HG03060 (cell line): ENCODE measurements around the gene TRMU.

Experiments
- ATAC-seq: cut with Tn5 transposase; IDR thresholded peaks from one replicate; pipeline ENCODE4 v1.9.1; 2021; ENCODE audit warnings: low read depth, moderate number of reproducible peaks; ENCODE audit not compliant: unreplicated experiment

Gene TRMU

DNA sequence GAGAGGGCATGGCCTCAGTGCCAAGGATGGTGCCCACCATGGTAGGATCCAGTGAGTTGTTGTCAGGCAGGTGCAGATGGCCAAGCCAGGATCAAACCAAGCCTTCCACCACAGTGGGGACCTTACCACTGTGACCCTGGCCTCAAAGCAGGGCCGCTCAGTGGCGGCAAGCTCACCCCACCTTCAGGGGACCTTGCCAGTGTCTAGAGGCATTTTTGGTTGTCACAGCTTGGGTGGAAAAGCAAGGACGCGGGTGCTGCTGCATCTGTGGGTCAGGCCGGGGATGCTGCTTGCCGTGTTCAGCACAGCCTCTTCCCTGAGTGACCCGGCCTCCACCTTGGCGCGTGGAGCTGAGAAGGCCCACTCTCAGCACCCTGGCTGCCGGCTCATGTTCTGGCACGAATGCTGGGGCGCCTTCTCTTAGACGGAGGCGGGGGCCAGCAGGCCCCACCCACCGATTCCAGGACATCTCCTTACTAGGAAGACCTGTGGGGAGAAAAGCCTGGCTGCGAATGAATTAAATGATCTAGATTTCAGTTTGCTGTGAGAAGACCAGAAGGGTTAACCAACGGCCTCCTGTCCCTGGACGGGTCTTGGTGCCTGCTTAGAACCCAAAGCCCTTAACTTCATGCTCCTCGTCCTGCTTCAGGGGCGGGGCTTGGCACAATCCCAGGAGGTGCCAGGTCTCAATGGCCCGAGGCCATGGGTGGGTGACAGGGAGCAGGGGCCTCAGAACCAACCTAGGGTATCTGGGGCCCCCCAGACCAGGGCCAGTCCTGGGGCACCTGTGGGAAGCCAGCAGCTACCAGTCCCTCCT, 18.9 kb downstream of the TRMU start:
- ATAC-seq = no peak

DNA sequence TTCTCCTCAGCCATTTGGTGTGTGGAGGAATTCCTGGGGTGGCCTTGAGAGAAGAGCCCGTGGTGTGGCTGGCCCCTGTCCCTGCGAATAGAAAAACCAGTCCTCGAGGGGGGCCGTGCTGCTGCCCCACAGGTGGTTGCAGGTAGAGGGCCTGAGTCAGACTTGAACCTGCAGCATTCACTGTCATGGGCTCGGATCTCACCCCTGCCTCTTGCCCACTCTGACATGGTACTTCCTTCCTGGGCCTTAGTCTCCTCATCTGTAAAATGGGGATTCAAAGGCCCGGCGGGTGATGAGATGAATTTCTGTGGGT, 19.4 kb downstream of the TRMU start:
- no peak for ATAC-seq

DNA sequence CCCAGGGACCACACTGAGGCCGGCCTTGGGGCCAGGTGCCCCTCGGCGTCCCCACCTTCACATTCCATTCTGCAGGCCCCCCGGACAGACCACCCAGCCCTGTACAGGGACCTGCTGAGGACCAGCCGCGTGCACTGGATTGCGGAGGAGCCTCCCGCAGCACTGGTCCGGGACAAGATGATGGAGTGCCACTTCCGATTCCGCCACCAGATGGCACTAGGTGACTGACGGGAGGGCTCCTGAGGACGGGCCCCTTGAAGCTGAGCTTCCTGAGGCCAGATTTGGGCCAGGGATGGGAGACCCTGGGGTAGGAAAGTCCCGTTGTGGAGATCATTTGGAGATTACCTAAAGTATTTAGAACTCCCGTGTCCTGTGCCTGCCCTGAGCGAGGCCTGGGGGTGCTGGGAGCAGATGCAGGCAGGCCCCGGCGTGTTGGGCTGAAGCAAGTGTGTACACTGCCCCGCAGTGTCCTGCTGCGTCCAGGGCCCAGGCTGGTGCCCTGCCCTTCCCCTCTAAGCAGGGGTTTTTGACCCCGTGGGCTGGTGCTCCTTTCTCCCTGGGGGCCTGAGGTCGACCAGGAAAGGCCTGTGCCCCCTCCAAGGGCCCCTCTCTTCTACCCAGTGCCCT, 20.0 kb downstream of the TRMU start:
- no peak for ATAC-seq

DNA sequence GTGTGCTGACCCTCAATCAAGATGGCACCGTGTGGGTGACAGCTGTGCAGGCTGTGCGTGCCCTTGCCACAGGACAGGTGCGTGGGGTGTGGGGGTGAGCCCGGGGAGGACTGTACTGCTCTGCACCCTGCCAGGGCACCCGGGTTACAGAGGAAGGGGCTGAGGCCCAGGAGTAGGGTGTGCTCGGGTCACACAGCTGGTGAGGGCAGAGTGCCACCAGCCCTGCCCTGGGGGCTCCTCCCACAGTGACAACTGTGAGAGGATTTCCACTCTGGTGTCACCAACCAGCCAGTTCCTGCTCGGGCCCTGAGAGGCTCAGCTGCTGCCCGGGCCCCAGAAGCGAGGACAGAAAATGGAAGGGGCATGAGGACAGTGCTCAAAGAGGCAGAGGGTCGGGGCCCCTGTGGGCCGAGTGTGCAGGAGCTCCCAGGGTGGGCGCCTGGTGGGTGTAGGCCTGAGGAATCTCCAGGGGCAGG, 20.5 kb downstream of the TRMU start:
- no peak for ATAC-seq

DNA sequence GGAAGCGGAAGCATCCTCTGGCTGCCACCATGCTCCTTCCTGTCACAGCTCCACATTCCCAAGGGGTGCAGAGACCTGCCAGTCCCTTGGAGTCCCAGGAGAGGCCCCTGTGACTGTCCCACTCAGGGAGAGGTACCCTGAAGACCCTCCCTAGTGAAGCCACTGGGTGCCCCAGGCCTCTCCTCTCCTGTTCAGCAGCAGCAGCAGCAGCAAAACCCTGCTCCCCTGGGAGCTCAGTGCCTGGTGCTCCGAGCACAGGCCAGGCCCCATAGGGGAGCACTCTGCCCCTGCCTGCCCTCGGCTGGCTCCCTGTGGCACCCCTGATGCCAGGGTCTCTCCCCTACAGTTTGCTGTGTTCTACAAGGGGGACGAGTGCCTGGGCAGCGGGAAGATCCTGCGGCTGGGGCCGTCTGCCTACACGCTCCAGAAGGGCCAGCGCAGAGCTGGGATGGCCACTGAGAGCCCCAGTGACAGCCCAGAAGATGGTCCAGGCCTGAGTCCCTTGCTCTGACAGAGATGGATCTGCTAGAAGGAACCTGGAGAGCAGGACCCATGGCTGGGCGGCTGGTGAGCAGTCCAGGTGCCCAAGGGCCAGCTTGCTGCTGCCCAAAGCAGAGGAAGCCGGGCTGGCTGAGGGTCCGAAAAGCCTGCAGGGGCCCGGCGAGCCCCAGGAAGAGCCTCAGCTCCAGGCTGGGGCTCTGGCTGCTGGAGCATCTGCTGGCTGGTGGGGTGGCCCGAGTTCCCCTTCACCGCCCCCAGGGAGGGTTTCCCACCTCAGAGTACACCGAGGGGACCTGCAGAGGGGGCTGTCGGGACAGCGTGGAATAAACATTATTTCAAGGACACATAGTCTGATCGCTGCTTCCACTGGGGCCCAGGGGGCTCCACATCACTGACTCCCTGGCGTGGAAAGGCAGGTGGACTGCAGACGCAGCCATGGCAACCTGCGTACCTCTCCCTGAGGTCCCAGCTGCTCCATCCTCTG, 21.3 kb downstream of the TRMU start:
- ATAC-seq = no peak

DNA sequence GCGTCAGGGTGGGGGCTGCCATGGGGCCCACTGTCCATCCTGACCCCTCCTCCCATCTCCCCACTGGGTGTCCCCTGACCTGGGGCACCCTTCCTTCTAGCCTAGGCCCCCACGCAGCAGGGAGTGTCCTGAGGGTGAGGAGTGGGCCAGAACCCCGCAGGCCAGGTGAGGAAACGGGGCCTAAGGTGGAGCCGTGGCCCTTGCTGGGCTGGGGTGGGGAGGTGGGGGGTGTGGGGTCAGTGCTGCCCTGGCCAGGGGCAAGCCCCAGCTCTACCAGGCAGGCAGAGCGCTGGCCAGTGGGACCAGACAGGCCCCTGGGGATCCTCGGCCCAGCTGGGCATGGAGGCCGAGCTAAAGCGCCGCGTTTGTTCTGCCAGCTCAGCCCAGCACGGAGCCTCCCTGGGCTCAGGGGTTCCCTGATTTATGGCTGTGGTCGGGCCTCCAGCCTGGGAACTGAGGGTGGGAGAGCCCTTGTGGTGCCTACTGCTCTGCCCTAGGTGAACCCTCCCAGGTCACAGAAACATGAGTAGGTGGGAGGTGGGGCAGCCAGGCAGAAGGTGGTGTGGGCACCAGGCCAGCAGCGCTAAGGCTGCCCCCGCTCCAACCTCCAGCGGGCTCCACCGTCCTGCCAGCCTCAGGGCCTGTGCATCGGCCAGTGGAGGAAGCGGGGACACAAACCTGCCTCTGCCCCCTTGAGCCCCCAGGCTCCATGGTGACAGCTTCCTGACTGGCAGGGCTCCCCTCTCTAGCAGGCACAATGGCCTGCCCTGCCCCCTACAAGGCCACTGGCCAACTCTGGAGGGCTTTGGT, 22.4 kb downstream of the TRMU start:
- ATAC-seq = no peak

DNA sequence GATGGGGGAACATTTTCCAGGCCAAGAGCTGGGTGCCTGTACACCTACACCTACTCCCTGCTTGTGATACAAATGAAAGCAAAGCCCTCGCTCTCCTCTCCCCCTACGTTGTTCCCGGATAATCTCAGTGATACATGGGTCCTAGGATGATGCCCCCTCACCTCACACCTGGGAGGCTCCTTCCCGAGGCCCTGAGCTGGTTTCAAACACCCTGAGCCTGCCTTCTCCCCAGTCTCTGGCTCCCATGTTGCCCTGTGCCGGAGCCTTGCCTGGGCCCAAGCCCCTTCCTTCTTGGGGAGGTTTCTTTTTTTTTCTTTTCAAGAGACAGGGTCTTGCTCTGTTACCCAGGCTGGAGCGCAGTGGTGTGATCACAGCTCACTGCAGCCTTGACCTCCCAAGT, 23.3 kb downstream of the TRMU start:
- ATAC-seq = no peak

DNA sequence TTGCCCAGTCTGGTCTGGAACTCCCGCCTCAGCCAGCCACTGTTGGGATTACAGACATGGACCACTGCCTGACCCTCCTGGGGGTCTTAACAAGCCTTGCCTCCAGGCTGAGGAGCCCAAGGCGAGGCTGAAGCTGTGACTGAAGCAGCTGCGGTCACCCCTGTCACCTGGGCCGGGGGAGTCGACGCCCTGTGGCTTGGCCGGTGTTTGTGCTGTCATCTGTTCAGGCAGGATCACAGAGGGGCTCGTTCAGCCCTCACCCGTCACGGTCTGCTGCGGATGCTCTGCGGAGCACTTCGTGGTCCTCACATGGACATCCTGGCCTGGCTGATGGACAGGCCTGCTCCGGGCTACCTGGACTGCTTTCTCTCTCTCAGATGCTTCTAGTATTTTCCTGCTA, 23.8 kb downstream of the TRMU start:
- no peak for ATAC-seq

DNA sequence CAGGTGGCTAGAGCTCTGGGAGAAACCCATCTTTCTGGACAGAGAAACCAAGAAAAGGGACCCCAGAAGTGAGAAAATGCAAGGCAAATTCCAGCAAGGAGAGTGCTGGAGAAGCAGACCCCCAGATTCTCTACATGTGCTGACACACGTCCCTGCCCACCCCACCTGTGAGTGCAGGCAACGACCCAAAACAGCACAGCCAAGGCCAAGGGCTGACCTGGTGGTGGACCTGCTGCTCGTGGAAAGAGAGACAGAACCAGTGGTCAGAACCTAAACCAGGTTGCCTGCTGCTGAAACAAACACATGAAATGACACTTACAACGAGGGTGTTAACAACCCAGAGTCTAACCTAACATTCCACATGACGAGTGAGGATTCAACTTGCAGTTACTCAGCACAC, 24.6 kb downstream of the TRMU start:
- ATAC-seq = no peak

DNA sequence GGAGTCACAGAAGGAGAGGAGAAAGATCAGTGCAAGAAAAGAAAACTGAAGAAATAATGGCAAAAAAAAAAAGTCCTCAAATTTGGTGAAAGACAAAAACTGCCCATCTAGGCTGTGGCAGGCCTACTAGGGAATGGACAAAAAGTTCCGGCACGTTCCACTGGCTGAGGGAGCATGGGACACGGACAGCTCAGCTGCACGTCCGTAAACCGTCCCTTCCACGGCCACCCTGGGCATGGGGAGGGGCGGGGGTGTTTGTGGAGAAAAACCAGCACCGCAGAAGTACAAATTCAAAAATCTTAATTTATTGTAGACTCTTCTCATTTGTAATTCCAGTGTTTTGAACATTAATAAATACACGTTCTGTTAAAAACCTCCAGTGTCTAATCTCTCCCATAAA, 25.4 kb downstream of the TRMU start:
- no peak for ATAC-seq

DNA sequence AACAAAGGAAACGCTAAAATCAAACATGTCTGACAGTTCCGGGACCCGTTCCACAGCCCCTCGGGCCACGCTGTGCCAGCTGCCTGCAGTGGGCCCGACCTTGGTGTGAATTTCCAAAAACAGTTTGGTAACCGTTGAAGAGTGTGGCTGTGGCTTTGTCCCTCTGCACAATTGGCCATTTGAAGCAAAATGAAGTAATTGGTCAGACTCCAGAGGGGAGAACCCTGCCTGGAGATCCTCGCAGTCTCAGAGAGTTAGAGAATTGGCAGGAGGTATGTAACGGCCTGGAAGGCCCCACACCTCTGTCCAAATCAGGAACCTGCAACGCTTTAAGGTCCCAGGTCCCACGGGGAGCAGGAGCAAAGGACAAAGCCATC, 26.3 kb downstream of the TRMU start:
- ATAC-seq = no peak

DNA sequence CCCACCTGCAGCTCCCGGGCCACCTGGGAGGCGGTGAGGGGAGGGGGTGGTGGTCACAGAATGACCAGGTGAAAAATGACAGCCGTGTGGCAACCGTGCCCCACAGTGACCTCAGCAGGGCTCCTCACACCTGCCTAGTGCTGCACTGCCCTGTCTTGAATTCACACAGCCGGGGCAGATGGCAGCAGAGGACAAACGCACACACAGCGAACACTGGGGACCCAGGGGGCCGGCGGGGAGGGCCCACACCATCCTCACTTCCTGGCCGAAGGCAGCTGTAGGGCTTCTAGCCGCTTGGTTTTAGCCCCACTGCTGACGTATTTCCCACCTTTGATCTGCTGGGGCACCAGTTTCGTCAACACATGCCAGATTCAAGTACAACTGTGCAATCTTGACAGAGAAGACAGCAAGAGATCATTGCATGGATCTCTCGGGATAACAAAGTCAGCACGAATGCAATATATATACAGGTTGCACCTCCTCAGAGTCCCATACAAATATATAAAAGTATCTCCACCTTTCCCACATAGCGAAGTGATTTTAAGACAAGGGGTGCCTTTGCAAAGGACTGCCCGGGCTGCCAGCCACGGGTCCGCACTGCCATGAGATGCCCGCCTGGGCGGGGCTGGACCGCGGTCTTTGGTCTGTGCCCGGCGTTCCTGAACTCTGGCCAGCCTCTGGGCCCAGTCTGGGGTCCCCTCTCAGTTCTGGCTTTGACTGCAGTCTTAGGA, 26.9 kb downstream of the TRMU start:
- no peak for ATAC-seq

DNA sequence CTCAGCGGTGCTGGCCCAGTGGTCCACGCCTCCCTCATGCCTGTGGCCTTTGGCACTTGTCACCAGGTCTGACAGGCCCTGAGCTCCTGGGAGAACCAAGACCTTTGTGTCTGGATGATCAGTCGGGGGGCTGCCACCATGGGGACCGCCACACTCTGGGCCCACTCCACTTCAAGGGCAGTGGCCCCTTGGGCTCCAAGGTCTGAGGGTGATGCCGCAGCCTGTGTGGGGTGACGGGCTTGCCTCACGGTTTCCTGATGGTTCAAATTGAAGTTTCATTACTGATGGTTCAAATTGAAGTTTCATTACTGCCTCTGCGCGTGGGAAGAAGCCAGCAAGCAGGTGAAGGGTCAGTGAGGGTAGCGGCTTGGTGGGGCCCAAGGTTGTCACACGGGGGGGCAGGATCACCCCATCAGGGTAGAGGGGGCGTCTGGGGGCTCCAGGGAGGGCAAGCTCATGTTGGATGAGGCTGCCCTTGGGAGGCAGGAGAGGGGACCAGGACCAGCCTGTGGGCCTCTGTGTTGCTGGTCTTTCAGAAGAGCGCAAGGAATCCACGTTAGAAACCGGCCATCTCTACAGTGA, 27.5 kb downstream of the TRMU start:
- no peak for ATAC-seq

DNA sequence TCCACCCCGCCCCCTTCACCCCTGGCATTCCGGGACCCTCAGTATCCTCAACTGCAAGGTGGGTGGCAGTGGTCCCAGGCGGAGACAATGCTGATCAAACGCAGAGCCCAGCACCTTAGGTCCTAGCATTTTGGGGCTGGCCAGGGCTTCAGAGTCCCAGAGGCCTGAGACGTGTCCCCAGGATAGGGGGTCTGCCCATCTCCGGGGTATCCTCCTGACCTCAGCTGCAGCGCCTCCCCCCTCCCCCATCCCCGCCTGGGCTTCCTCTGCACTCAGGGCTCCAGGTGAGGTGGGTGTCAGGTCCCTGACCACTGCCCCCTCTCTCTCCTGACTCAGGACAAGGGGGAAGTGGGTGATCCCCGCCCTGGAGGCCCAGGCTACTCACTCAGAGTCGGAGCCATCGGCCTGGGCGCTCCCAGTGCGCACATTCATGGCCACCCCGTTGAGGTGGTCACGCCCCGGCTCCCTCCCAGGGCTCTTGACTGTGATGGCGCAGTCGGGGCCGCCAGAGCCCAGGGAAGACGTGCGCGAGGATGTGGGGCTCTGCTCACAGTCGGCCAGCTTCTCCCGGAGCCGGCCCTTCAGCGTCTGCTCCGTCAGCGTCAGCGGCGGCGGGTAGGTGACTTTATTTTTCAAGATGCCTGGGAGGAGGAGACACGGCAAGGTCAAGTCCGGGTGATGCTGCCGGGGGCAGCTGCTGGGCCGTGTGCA, 28.3 kb downstream of the TRMU start:
- ATAC-seq = no peak

DNA sequence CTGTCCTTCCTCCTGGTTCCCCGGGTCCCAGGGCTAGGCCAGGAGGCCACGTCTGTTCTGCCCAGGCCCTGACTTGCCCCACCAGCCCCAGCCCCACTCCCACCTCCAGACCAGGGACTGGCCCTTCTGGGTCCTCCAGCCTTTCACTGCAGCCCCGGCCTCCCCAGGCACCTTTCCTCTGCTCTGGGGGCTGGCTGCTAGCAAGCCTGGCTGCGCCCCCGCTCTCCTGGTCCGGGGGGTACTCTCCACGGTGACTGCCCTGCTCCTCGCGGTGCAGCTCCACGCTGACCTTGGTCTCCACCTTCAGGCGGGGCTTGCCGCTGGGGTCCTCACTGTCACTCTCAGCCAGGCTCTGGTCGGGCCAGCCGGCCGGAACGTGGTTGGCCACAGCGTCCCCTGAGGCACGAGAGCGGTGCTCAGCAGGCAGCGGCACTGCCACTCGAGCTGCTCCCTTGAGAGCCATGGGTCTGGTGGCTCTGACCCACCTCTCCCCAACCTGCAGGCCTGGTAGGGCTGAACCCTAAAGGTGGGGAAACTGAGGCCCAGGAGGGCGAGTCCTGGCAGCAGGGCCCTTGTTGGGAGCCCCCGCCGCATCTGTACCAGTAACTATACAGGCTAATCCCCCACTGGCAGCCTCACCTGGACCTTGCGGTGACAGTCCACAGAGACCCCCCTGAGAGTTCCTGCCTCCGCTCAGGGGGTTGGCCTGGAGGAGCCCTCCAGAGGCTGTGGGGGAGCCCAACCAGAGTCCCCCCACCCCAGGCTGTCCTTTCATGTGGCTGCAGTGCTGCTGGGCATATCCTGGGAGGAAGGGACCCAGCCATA, 29.0 kb downstream of the TRMU start:
- no peak for ATAC-seq

DNA sequence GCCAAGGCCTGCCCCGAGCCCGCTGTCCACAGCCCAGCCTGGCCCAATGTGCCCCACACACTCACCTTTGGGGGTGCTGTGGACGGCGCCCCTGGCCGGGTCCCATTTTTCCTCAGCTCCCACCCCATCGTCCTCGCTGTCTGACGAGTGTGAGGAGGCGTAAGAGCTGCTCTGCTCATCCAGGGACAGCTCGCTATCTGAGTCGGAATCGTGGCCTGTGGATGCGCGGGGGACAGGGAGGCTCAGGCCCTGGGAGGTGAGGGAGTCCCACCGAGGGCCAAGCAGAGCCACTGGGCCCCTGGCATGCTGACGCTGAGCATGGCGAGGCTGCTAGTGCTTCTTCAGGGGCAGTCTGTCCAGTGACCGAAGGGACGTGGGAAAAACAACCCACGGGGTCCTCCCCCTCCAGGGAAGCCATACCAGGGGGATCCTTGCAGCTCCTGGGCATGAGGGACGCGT, 29.7 kb downstream of the TRMU start:
- ATAC-seq = no peak

DNA sequence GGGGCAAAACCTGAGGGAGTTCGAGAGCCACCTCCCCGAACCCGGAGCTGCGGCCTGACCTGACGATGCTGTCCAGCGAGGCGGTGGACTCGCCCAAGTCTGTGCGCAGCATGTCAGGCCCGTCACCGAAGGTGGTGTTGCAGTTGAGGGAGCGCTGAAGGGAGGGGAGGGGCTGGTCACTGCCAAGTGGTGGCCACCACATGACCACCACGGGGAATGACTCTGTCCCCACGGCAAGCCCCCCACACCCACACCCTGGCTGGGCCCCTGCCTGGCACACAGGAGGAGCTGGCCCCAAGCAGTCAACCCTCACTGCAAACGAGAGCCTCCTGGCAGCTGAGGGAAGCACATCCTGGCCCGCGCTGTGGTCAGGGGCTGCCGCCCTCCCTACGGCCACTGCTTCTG, 30.8 kb downstream of the TRMU start:
- ATAC-seq = no peak
